HPDE6-E6E7 (cell line): Measurements from ENCODE around the gene ULK2.

ENCODE experiments used
- DNase-seq: peaks from one replicate; pipeline ENCODE4 v3.0.0; 2011; ENCODE audit warnings: missing footprints; ENCODE audit errors: extremely low spot score

ULK2 gene

DNA sequence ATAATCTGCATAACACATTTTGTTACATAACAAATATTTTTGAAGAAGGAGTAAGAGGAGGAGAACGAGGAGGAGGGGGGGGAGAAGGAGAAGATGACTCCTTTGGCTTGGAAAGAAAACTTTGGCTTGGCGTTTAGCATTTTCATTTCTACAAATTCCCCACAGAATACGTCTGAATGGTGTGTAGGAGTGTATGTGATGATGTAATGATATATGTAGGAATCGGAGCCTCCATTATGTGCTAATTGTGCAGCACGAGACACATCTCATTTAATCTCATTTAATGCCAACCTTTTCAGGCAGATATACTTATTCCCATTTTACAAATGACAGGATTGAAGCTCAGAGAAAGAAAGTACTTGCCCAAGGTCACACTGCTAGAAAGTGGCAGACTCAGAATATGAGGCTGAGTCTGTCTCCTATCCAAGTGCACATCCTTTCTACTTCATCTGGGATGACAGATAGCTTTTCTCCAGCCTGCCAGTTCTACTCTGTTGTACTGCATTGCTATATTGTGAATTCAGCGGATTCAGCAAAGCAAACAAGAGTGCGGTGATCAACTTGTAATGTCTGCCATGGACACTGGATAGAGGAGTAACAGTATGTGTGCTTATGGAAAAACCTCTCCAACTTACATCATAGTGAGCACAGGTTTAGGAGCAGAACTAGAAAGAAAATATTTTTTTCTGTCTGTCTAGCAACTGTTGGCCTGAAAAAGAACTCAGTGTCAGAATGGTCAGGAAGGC is 140.9 kb downstream of the ULK2 start:
- DNase-seq = no peak

DNA sequence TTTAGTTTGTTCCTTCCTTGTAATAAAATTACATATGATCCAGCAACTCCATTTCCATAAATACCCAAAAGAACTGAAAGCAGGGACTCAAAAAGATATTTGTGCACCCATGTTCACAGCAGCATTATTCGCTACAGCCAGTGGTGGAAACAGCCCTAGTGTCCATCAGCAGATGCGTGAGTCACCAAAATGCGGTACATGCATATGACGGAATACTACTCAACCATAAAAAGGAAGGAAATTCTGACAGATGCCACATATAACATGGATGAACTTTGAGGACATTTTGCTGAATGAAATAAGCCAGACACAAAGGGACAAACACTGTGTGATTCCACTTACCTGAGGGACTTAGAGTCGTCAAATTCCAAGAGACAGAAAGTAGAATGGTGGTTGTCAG is 142.2 kb downstream of the ULK2 start:
- no peak for DNase-seq

DNA sequence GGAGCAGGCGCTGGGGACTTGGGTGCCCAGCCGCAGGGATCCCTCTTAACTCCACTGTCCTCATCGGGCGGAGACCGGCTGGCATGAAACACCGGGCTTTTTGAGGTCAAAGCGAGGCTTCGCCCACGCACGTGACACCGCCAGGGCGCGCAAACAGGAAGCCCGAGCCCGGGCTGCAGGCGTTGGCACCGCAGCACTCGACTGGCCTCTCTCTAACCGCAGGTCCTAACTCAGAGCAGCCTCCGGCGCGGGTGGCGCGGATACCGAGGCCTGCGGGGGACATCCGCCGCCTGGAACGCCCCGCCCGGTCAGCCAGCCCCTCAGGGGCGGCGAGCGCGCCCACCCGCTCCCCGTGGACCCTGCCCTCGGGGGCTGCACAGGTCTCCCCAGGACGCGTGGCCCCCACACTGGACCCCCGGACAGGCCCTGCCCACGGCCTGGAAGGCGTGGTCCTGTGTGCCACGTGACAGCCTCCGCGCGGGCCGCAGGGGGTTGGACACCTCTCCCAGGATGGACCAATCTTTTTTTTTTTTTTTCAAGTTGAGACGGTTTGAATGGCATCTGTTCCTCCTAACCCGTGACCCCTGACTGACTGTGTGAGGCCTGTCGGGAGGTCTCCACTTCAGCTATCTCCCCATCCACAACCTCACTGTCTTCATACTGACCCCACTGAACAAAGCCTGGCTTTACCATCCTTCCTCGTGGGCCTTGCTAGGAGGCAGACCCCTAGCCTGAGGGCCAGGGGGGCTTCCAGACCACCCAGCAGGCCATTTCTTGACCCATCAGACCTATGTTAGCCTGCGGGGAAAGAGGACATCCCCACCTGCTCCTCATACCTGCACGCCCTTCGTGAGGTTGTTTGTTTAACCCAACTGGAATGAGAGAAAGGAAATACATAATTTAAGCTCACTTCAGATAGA is 143.0 kb downstream of the ULK2 start:
- peak; percentile 66 for DNase-seq

DNA sequence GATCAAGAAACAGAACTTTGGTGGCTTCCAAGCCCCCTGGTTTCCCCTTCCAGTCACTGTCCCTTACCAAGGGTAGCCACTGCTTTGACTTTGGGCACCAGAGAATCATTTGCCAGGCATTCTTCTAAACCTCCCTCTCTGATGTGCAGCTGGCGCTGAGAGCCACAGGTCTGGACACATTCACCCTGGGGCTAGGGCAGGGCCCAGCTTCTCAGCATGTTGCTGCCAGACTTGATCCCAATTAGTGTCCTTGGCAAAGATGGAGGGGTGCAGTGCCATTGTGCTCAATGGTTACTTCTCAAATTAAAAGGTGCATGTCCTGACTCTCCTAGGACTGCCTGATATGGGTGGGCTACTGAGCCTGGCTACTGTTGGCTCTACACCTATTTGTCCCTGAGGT is 143.8 kb downstream of the ULK2 start:
- peak; percentile 84 for DNase-seq
